Measurements from ENCODE around the gene QSOX1. TPM values are rescaled to one million over a fixed set of nuclear protein-coding genes. Genes with fewer than 3 reads are reported as not detected.

QSOX1 gene
- total RNA-seq, 2 experiments from 2014 or later, result 27.6 to 31.9 TPM

GRCh38 chr1:180176965-180177364, 22.3 kb downstream of the QSOX1 start:
- Mint-ChIP-seq H3K27me3 (ENCODE audit: low read depth) (no peaks in the 10 kb centered on the region), H3K4me1 (ENCODE audit: low read depth) (no peaks in the 10 kb centered on the region), H3K4me3 (no peak overlapping the region), H3K36me3 (ENCODE audit: low read depth) (no peaks in the 10 kb centered on the region), H3K27ac (no peak overlapping the region), H3K9me3 (no peaks in the 10 kb centered on the region)
- no peak for DNase-seq
- intact Hi-C loops (cut with micrococcal nuclease), result loop anchor here (5.0 kb wide), 1 partner anchor 95 kb away; no protein-coding TSS in a partner anchor
- CTCF ChIA-PET, result interaction anchor here (0.7 to 5.2 kb wide), 4 partner anchors 19 to 366 kb away, joined by 3 to 33 read pairs (median 4); no protein-coding TSS in a partner anchor

GRCh38 chr1:180177931-180178330, 23.3 kb downstream of the QSOX1 start:
- Mint-ChIP-seq H3K4me3 (no peak overlapping the region), H3K36me3 (ENCODE audit: low read depth) (peaks cover 3% of the 10 kb centered on the region), H3K27ac (no peak overlapping the region), H3K4me1 (ENCODE audit: low read depth) (no peaks in the 10 kb centered on the region), H3K27me3 (ENCODE audit: low read depth) (no peaks in the 10 kb centered on the region), H3K9me3 (no peaks in the 10 kb centered on the region)
- DNase-seq, result no peak
- intact Hi-C loops (cut with micrococcal nuclease), result loop anchor here (1.0 to 5.0 kb wide), 4 partner anchors 35 to 472 kb away; no protein-coding TSS in a partner anchor
- CTCF ChIA-PET, result interaction anchor here (1.4 to 5.2 kb wide), 10 partner anchors 10 to 472 kb away, joined by 3 to 68 read pairs (median 20); no protein-coding TSS in a partner anchor

GRCh38 chr1:180178511-180179161, 24.0 kb downstream of the QSOX1 start:
- H3K4me3 Mint-ChIP-seq, result no peak overlapping the region
- no peak overlapping the region for H3K27ac Mint-ChIP-seq
- peaks cover 3% of the 10 kb centered on the region for H3K36me3 Mint-ChIP-seq (ENCODE audit: low read depth)
- intact Hi-C loops (cut with micrococcal nuclease), result loop anchor here (1.0 to 5.0 kb wide), 6 partner anchors 34 to 472 kb away; no protein-coding TSS in a partner anchor
- CTCF ChIA-PET, result interaction anchor here (0.7 to 5.2 kb wide), 42 partner anchors 10 to 473 kb away, joined by 3 to 68 read pairs (median 4); partner anchors contain the start of genes CEP350 and QSOX1
- H3K4me1 Mint-ChIP-seq (ENCODE audit: low read depth), result no peaks in the 10 kb centered on the region
- no peaks in the 10 kb centered on the region for H3K9me3 Mint-ChIP-seq
- DNase-seq, result peak; percentile 79
- H3K27me3 Mint-ChIP-seq (ENCODE audit: low read depth), result no peaks in the 10 kb centered on the region

- CTCF ChIA-PET, result interaction anchor here (0.6 to 5.2 kb wide), 47 partner anchors 10 to 473 kb away, joined by 3 to 68 read pairs (median 4); partner anchors contain the start of genes CEP350 and QSOX1
- H3K27ac Mint-ChIP-seq, result no peak overlapping the region
- no peaks in the 10 kb centered on the region for H3K4me1 Mint-ChIP-seq (ENCODE audit: low read depth)
- H3K36me3 Mint-ChIP-seq (ENCODE audit: low read depth), result peaks cover 7% of the 10 kb centered on the region
- intact Hi-C loops (cut with micrococcal nuclease), result loop anchor here (1.0 to 5.0 kb wide), 4 partner anchors 33 to 469 kb away; no protein-coding TSS in a partner anchor
- no peaks in the 10 kb centered on the region for H3K9me3 Mint-ChIP-seq
- no peak overlapping the region for H3K4me3 Mint-ChIP-seq
- DNase-seq, result no peak
- no peaks in the 10 kb centered on the region for H3K27me3 Mint-ChIP-seq (ENCODE audit: low read depth)
Observed at GRCh38 chr1:180179162-180179957, 24.7 kb downstream of the QSOX1 start.

GRCh38 chr1:180181048-180181447, 26.4 kb downstream of the QSOX1 start:
- Mint-ChIP-seq H3K9me3 (no peaks in the 10 kb centered on the region), H3K27me3 (ENCODE audit: low read depth) (no peaks in the 10 kb centered on the region), H3K4me1 (ENCODE audit: low read depth) (no peaks in the 10 kb centered on the region), H3K4me3 (no peak overlapping the region), H3K27ac (no peak overlapping the region), H3K36me3 (ENCODE audit: low read depth) (peaks cover 12% of the 10 kb centered on the region)
- peak; percentile 49 for DNase-seq
- intact Hi-C loops (cut with micrococcal nuclease), result loop anchor here (1.0 to 2.0 kb wide), 2 partner anchors 236 to 297 kb away; no protein-coding TSS in a partner anchor
- CTCF ChIA-PET, result interaction anchor here (0.6 to 5.2 kb wide), 28 partner anchors 12 to 475 kb away, joined by 3 to 68 read pairs (median 4); no protein-coding TSS in a partner anchor

GRCh38 chr1:180181996-180182642, 27.4 kb downstream of the QSOX1 start:
- Mint-ChIP-seq H3K27ac (no peak overlapping the region), H3K27me3 (ENCODE audit: low read depth) (no peaks in the 10 kb centered on the region), H3K4me1 (ENCODE audit: low read depth) (no peaks in the 10 kb centered on the region), H3K4me3 (no peak overlapping the region), H3K9me3 (no peaks in the 10 kb centered on the region), H3K36me3 (ENCODE audit: low read depth) (peaks cover 12% of the 10 kb centered on the region)
- intact Hi-C loops (cut with micrococcal nuclease), result loop anchor here (1.0 to 2.0 kb wide), 2 partner anchors 235 to 296 kb away; no protein-coding TSS in a partner anchor
- DNase-seq, result no peak
- CTCF ChIA-PET, result interaction anchor here (0.6 to 4.9 kb wide), 7 partner anchors 14 to 235 kb away, joined by 3 to 68 read pairs (median 6); no protein-coding TSS in a partner anchor

GRCh38 chr1:180182643-180183311, 28.1 kb downstream of the QSOX1 start:
- Mint-ChIP-seq H3K27me3 (ENCODE audit: low read depth) (no peaks in the 10 kb centered on the region), H3K9me3 (no peaks in the 10 kb centered on the region), H3K27ac (no peak overlapping the region), H3K4me1 (ENCODE audit: low read depth) (no peaks in the 10 kb centered on the region), H3K36me3 (ENCODE audit: low read depth) (peaks cover 12% of the 10 kb centered on the region), H3K4me3 (no peak overlapping the region)
- DNase-seq, result no peak
- intact Hi-C loops (cut with micrococcal nuclease), result no loop called here
- CTCF ChIA-PET, result interaction anchor here (0.7 to 4.5 kb wide), 2 partner anchors 12 to 15 kb away, joined by 3 to 68 read pairs; no protein-coding TSS in a partner anchor

GRCh38 chr1:180183426-180183825, 28.8 kb downstream of the QSOX1 start:
- intact Hi-C loops (cut with micrococcal nuclease), result no loop called here
- CTCF ChIA-PET, result interaction anchor here (0.7 to 0.9 kb wide), 2 partner anchors 12 to 272 kb away, joined by 3 read pairs; no protein-coding TSS in a partner anchor
- Mint-ChIP-seq H3K4me1 (ENCODE audit: low read depth) (no peaks in the 10 kb centered on the region), H3K27ac (no peak overlapping the region), H3K27me3 (ENCODE audit: low read depth) (no peaks in the 10 kb centered on the region), H3K4me3 (no peak overlapping the region), H3K9me3 (no peaks in the 10 kb centered on the region), H3K36me3 (ENCODE audit: low read depth) (peaks cover 12% of the 10 kb centered on the region)
- DNase-seq, result no peak

- intact Hi-C loops (cut with micrococcal nuclease), result no loop called here
- Mint-ChIP-seq H3K4me1 (ENCODE audit: low read depth) (no peaks in the 10 kb centered on the region), H3K27ac (no peak overlapping the region), H3K4me3 (no peak overlapping the region), H3K36me3 (ENCODE audit: low read depth) (peaks cover 12% of the 10 kb centered on the region), H3K27me3 (ENCODE audit: low read depth) (no peaks in the 10 kb centered on the region), H3K9me3 (no peaks in the 10 kb centered on the region)
- DNase-seq, result no peak
- CTCF ChIA-PET, result interaction anchor here (0.9 kb wide), 1 partner anchor 272 kb away, joined by 3 read pairs; no protein-coding TSS in a partner anchor
Observed at GRCh38 chr1:180184041-180184440, 29.4 kb downstream of the QSOX1 start.

GRCh38 chr1:180185281-180185680, 30.6 kb downstream of the QSOX1 start:
- H3K27ac Mint-ChIP-seq, result no peak overlapping the region
- no peak overlapping the region for H3K4me3 Mint-ChIP-seq
- no peak for DNase-seq
- no peaks in the 10 kb centered on the region for H3K4me1 Mint-ChIP-seq (ENCODE audit: low read depth)
- no peaks in the 10 kb centered on the region for H3K27me3 Mint-ChIP-seq (ENCODE audit: low read depth)
- intact Hi-C loops (cut with micrococcal nuclease), result no loop called here
- H3K36me3 Mint-ChIP-seq (ENCODE audit: low read depth), result peaks cover 15% of the 10 kb centered on the region
- H3K9me3 Mint-ChIP-seq, result no peaks in the 10 kb centered on the region
- CTCF ChIA-PET, result interaction anchor here (0.8 to 1.2 kb wide), 4 partner anchors 15 to 289 kb away, joined by 3 read pairs; no protein-coding TSS in a partner anchor

GRCh38 chr1:180185971-180186645, 31.4 kb downstream of the QSOX1 start:
- CTCF ChIA-PET, result interaction anchor here (0.9 kb wide), 1 partner anchor 288 kb away, joined by 3 read pairs; no protein-coding TSS in a partner anchor
- intact Hi-C loops (cut with micrococcal nuclease), result no loop called here

More at GRCh38 chr1:180185971-180186645, 31.4 kb downstream of the QSOX1 start:
- no peak for DNase-seq
- H3K27me3 Mint-ChIP-seq (ENCODE audit: low read depth), result no peaks in the 10 kb centered on the region
- no peak overlapping the region for H3K27ac Mint-ChIP-seq
- H3K4me1 Mint-ChIP-seq (ENCODE audit: low read depth), result no peaks in the 10 kb centered on the region
- H3K4me3 Mint-ChIP-seq, result no peak overlapping the region
- H3K36me3 Mint-ChIP-seq (ENCODE audit: low read depth), result peaks cover 17% of the 10 kb centered on the region
- no peaks in the 10 kb centered on the region for H3K9me3 Mint-ChIP-seq
